ENCODE measurements around the gene RAB8A.
"Not testable (repeated sequence)": the region's sequence is repeated elsewhere in the genome, so short reads cannot be mapped to it uniquely, and the experiment has no call there.

Gene RAB8A

DNA sequence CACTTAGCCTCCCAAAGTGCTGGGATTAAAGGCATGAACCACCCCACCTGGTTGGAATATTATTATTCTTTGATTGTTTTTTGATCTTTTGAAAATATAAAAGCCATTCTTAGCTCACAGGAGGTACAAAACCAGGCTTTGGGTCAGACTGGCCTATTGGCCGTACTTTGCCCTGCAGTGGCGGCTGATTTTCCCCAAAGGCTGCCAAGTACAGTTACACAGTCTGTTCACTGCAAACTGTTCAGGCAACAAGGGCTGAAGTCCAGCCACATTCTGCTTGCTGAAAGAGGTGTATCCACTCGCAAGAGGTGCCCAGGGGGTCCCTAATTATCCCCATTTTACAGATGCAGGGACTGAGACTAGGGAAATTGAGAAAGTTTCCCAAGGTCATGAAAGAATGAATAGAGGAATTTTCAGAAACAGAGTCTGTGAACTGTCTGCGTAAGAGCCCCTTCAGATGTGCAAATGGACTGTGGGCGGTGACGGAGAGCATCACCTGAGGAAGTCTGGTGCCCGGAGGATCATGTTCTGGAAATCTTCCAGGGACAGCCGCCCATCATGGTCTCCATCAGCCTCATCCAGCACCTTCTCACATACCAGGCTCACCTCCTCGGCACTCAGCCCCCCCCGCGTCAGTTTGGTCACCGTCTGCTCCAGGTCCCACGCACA, 52.7 kb downstream of the RAB8A start:
- H3K4me3 ChIP-seq (ENCODE audit: low read depth, low read length): no peak overlapping the region
- TF ChIP-seq, protein P1, sequence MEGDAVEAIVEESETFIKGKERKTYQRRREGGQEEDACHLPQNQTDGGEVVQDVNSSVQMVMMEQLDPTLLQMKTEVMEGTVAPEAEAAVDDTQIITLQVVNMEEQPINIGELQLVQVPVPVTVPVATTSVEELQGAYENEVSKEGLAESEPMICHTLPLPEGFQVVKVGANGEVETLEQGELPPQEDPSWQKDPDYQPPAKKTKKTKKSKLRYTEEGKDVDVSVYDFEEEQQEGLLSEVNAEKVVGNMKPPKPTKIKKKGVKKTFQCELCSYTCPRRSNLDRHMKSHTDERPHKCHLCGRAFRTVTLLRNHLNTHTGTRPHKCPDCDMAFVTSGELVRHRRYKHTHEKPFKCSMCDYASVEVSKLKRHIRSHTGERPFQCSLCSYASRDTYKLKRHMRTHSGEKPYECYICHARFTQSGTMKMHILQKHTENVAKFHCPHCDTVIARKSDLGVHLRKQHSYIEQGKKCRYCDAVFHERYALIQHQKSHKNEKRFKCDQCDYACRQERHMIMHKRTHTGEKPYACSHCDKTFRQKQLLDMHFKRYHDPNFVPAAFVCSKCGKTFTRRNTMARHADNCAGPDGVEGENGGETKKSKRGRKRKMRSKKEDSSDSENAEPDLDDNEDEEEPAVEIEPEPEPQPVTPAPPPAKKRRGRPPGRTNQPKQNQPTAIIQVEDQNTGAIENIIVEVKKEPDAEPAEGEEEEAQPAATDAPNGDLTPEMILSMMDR (conservative IDR thresholded peaks at IDR 0.05; ENCODE audit: low read depth, low read length): no peak
- DNase-seq (ENCODE audit: low read depth): no peak

DNA sequence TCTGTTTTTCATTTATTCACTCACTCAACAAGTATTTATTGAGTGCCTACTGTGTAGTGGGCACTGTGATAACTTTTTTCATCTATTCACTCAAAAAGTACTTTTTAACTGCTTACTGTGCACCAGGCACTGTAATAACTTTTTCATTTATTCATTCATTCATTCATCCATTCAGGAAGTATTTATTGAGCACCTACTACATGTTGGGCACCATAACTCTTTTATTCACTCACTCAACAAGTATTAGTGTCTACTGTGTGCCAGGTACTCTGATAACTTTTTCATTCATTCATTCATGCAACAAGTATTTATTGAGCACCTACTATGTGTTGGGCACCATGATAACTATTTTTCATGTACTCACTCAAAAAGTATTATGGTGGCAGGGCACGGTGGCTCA, 54.7 kb downstream of the RAB8A start:
- TF ChIP-seq, protein P1 (conservative IDR thresholded peaks at IDR 0.05; ENCODE audit: low read depth, low read length): no peak
- DNase-seq (ENCODE audit: low read depth): no peak
- H3K4me3 ChIP-seq (ENCODE audit: low read depth, low read length): no peak overlapping the region

DNA sequence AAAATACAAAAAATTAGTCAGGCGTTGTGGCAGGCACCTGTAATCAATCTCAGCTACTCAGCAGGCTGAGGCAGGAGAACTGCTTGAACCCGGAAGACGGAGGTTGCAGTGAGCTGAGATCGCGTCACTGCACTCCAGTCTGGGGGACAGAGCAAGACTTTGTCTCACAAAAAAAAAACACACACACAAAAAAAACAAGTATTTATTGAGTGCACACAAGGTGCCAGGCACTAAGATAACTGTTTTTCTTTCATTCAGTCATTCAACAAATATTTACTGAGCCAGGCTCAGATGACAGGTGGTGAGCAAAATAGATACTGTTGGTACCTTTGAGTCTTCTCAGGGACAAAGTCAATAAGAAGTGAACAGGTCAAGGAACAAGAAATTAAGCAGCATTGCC, 55.4 kb downstream of the RAB8A start:
- DNase-seq (ENCODE audit: low read depth): no peak
- H3K4me3 ChIP-seq (ENCODE audit: low read depth, low read length): no peak overlapping the region
- TF ChIP-seq, protein P1 (conservative IDR thresholded peaks at IDR 0.05; ENCODE audit: low read depth, low read length): no peak

DNA sequence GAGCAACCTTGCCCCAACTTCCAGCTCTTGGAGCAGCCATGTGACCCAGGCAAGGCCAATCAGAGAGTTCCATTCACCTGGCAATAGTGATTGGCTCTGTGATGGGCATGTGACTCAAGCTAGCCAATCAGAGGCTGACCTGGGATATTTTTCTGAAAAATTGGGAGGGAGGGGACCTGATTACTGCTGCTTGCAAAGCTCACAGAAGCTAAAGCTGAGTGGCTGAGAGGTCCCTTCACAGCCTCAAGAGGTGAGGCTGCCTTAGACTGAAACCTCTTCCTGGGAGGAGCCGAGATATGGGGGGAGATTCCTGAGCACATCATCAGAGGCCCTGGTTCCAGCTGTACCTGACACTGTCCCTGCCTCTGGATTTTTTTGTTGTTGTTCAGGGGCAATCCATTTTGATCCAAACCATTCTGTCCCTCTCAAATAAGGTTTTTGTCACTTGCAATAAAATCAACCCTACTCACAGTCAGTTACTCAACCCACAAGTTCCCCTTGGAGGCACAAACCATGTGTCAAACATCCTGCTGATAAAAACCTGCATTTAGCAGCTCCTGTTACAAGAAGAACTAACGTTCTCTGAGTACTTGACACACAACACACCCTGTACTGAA, 56.9 kb downstream of the RAB8A start:
- no peak overlapping the region for H3K4me3 ChIP-seq (ENCODE audit: low read depth, low read length)
- DNase-seq (ENCODE audit: low read depth): peak; percentile 81
- TF ChIP-seq, protein P1 (conservative IDR thresholded peaks at IDR 0.05; ENCODE audit: low read depth, low read length): no peak

DNA sequence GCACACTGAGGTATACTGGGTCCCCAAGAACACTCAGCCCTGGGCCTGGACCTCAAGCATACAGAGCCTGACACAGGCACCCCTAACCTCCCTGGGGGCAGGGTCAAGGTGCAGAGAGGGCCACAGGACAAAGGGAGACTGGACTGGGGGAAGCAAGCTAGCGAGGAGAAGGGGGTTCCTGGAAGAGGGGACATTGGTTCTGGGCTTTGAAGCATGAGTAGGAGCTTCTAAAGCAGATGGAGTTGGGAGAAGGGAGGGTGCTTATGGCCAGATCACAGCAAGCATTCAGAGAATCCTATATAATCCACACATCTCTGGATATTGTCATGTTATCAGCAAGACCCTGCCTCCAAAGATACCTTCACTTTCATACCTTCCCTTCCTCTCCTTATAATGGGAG, 58.4 kb downstream of the RAB8A start:
- TF ChIP-seq, protein P1 (conservative IDR thresholded peaks at IDR 0.05; ENCODE audit: low read depth, low read length): no peak

DNA sequence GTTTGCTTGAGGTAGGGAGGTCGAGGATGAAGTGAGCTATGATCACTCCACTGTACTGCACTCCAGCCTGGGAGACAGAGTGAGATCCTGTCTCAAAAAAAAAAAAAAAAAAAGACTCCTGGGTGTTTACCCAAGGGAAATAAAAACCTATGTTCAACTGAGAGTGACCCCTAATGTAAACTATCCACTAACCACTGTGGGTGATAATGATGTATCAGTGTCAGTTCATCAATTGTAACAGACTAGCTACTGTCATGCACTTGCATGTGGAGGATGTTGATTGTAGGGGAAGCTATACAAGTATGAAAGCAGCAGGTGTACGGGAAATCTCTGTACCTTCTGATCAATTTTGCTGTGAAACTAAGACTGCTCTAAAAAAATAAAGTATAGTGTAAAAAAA, 64.3 kb downstream of the RAB8A start:
- no peak for DNase-seq (ENCODE audit: low read depth)
- H3K4me3 ChIP-seq (ENCODE audit: low read depth, low read length): no peak overlapping the region
- TF ChIP-seq, protein P1 (conservative IDR thresholded peaks at IDR 0.05; ENCODE audit: low read depth, low read length): no peak

More for the DNA sequence above, 58.4 kb downstream of the RAB8A start:
- H3K4me3 ChIP-seq (ENCODE audit: low read depth, low read length): no peak overlapping the region
- DNase-seq (ENCODE audit: low read depth): no peak

DNA sequence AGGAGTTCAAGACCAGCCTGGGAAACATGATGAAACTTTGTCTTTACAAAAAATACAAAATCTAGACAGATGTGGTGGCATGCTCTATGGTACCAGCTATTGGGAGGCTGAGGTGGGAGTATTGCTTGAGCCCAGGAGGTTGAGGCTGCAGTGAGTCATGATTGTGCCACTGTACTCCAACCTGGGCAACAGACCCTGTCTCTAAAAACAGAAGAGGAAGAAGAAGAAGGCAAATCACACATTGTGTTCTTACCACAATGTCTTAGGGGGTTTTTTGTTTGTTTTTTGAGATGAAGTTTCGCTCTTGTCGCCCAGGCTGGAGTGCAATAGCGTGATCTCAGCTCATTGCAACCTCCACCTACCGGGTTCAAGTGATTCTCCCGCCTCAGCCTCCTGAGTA, 67.2 kb downstream of the RAB8A start:
- not testable (repeated sequence) for H3K4me3 ChIP-seq (ENCODE audit: low read depth, low read length); DNase-seq (ENCODE audit: low read depth)

All from choroid plexus epithelial cell (primary cell).